H1 (cell line): Measurements from ENCODE around the gene OLFM2.

Source experiments
- POLR2A ChIP-seq, 2 experiments: IDR thresholded peaks; 1 replicate in 1 of 2; 2 replicates in 1 of 2; pipeline ENCODE4 v1.6.1; 2011; ENCODE audit warnings: low read depth in 2 of 2, low read length in 2 of 2, mild to moderate bottlenecking in 2 of 2; ENCODE audit errors: control extremely low read depth in 1 of 2
- RAD21 ChIP-seq, 2 experiments: IDR thresholded peaks in 1 of 2; conservative IDR thresholded peaks in 1 of 2; 2 replicates each; pipeline ENCODE4 v1.6.1; 2011; ENCODE audit warnings: low read depth in 2 of 2, low read length in 2 of 2, improper control_type of control experiment in 1 of 2, inconsistent platforms in 1 of 2, mild to moderate bottlenecking in 1 of 2, moderate library complexity in 1 of 2
- ZNF274 ChIP-seq: IDR thresholded peaks from 2 replicates; pipeline ENCODE4 v1.7.0; 2012; ENCODE audit warnings: low read length, borderline replicate concordance; ENCODE audit errors: extremely low read depth
- TF ChIP-seq, protein P1 (sequence below): IDR thresholded peaks from 2 replicates; pipeline ENCODE4 v1.6.1; 2012; ENCODE audit warnings: inconsistent platforms

- TF ChIP-seq ZNF274 = no peak
- TF ChIP-seq, protein P1, sequence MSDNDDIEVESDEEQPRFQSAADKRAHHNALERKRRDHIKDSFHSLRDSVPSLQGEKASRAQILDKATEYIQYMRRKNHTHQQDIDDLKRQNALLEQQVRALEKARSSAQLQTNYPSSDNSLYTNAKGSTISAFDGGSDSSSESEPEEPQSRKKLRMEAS = no peak
- TF ChIP-seq RAD21 (IDR thresholded peaks at IDR 0.05 in 1 of 2, conservative IDR thresholded peaks at IDR 0.05 in 1 of 2; ENCODE audit: low read depth in 2 of 2, low read length in 2 of 2) = no peak
- no peak for TF ChIP-seq POLR2A (IDR thresholded peaks at IDR 0.05; ENCODE audit: control extremely low read depth in 1 of 2, low read depth in 2 of 2, low read length in 2 of 2)
These were observed 7.4 kb upstream of the OLFM2 start for GRCh38 chr19:9943744-9944143.
